HG03469 (cell line): ENCODE data around the gene ZGLP1.
"Not testable (repeated sequence)": the region's sequence is repeated elsewhere in the genome, so short reads cannot be mapped to it uniquely, and the experiment has no call there.

ENCODE experiments used
- ATAC-seq: cut with Tn5 transposase; IDR thresholded peaks from one replicate; pipeline ENCODE4 v1.9.1; 2021; ENCODE audit warnings: mild to moderate bottlenecking, moderate library complexity, moderate number of reproducible peaks; ENCODE audit not compliant: unreplicated experiment

ZGLP1 gene

GRCh38 chr19:10309423-10309822 is at the start of gene ZGLP1:
Gene ZGLP1 (minus strand): TSS chr19:10309815.
- ATAC-seq: no peak

GRCh38 chr19:10356431-10356830 is 46.8 kb upstream of the ZGLP1 start:
- no peak for ATAC-seq

- no peak for ATAC-seq
Observed at GRCh38 chr19:10353793-10354391, 44.3 kb upstream of the ZGLP1 start.

GRCh38 chr19:10352764-10353671 is 43.4 kb upstream of the ZGLP1 start:
- no peak for ATAC-seq

GRCh38 chr19:10346509-10346908 is 36.9 kb upstream of the ZGLP1 start:
- no peak for ATAC-seq

- no peak for ATAC-seq
Observed at GRCh38 chr19:10344780-10345179, 35.2 kb upstream of the ZGLP1 start.

GRCh38 chr19:10343495-10343894 is 33.9 kb upstream of the ZGLP1 start:
- ATAC-seq: no peak

GRCh38 chr19:10339977-10340376 is 30.4 kb upstream of the ZGLP1 start:
- no peak for ATAC-seq

- ATAC-seq: no peak
Observed at GRCh38 chr19:10339380-10339960, 29.9 kb upstream of the ZGLP1 start, which contains the start of gene ICAM3. Gene ICAM3 (minus strand): TSS chr19:10339624. CDS start chr19:10339614, 10 bp downstream.

GRCh38 chr19:10338940-10339339 is 29.3 kb upstream of the ZGLP1 start:
- ATAC-seq: no peak

- ATAC-seq: not testable (repeated sequence)
Observed at GRCh38 chr19:10336725-10337124, 27.1 kb upstream of the ZGLP1 start.

GRCh38 chr19:10335352-10335985 is 25.9 kb upstream of the ZGLP1 start:
- ATAC-seq: no peak

GRCh38 chr19:10334588-10335351 is 25.2 kb upstream of the ZGLP1 start:
- ATAC-seq: no peak

- no peak for ATAC-seq
Observed at GRCh38 chr19:10333758-10334587, 24.4 kb upstream of the ZGLP1 start.

GRCh38 chr19:10332965-10333757 is 23.5 kb upstream of the ZGLP1 start, which contains the start of gene RAVER1:
Gene RAVER1 (minus strand): TSS chr19:10333529. CDS start chr19:10333507, 22 bp downstream.
- ATAC-seq: peak; percentile 47

- ATAC-seq: no peak
Observed at GRCh38 chr19:10332158-10332964, 22.7 kb upstream of the ZGLP1 start.

- ATAC-seq: no peak
Observed at GRCh38 chr19:10329555-10329954, 19.9 kb upstream of the ZGLP1 start.
